SK-N-SH (cell line): ENCODE results near the gene NUP62CL. TPM values are rescaled to one million over a fixed set of nuclear protein-coding genes. Genes with fewer than 3 reads are reported as not detected.
"Not testable (repeated sequence)": the region's sequence is repeated elsewhere in the genome, so short reads cannot be mapped to it uniquely, and the experiment has no call there.

Experiments used
- CTCF ChIA-PET: fragments of 300-600, 350-600 bp; formaldehyde crosslinking; extraction: SDS; loops from one replicate; lab custom pipeline; 2021; lab: Yijun Ruan, JAX
- POLR2A ChIA-PET: fragments of 350-600 bp; sonication (Branson Sonifier 250); formaldehyde crosslinking; extraction: SDS; loops from one replicate; lab custom pipeline; 2020; ENCODE audit warnings: antibody characterized with exemption, inconsistent platforms; lab: Yijun Ruan, JAX
- DNase-seq: peaks from one replicate; pipeline ENCODE4 v3.0.0; 2012
- H2AFZ ChIP-seq: fragments of 200-600 bp; sonication (generic); 2 replicates; pipeline ENCODE4 v1.8.1; 2016; ENCODE audit warnings: antibody characterized with exemption, mild to moderate bottlenecking, low read depth
- H3F3A ChIP-seq: fragments of 200-600 bp; sonication (generic); replicated peaks from 2 replicates; pipeline ENCODE3; 2016; ENCODE audit warnings: antibody characterized with exemption, mild to moderate bottlenecking; ENCODE audit not compliant: insufficient read depth
- H3K27ac ChIP-seq, 2 experiments: fragments of 200-500 bp in 1 of 2; fragments of 200-600 bp in 1 of 2; sonication (Bioruptor generic) in 1 of 2; sonication (generic), shearing (Covaris generic) in 1 of 2; 2 replicates each; pipeline versions ENCODE4 v1.5.1 to v1.6.1; 2014 to 2016; ENCODE audit warnings: low read depth in 2 of 2, inconsistent platforms in 1 of 2, low read length in 1 of 2, mild to moderate bottlenecking in 1 of 2, mixed read lengths in 1 of 2
- H3K27me3 ChIP-seq: fragments of 200-600 bp; sonication (generic), shearing (Covaris generic); 2 replicates; pipeline ENCODE4 v1.6.1; 2016; ENCODE audit warnings: mixed run types; ENCODE audit not compliant: insufficient read depth
- H3K36me3 ChIP-seq, 2 experiments: fragments of 200-500 bp in 1 of 2; fragments of 200-600 bp in 1 of 2; sonication (Bioruptor generic) in 1 of 2; sonication (generic) in 1 of 2; replicated peaks in 1 of 2; 2 replicates each; pipeline versions ENCODE3 to v1.5.1; 2014 to 2016; ENCODE audit warnings: low read length in 1 of 2, mild to moderate bottlenecking in 1 of 2; ENCODE audit not compliant: insufficient read depth in 2 of 2, control insufficient read depth in 1 of 2
- H3K4me1 ChIP-seq, 2 experiments: fragments of 200-500 bp in 1 of 2; fragments of 200-600 bp in 1 of 2; sonication (Bioruptor generic) in 1 of 2; sonication (generic), shearing (Covaris generic) in 1 of 2; 2 replicates each; pipeline versions ENCODE4 v1.5.1 to v1.6.1; 2014 to 2016; ENCODE audit warnings: low read depth in 1 of 2, low read length in 1 of 2, mixed run types in 1 of 2; ENCODE audit not compliant: insufficient read depth in 2 of 2, control insufficient read depth in 1 of 2
- H3K4me2 ChIP-seq: fragments of 200-600 bp; sonication (generic), shearing (Covaris generic); 2 replicates; pipeline ENCODE4 v1.6.1; 2017; ENCODE audit warnings: mixed run types
- H3K4me3 ChIP-seq, 2 experiments: fragments of 200-500 bp in 1 of 2; fragments of 200-600 bp in 1 of 2; sonication (Bioruptor generic) in 1 of 2; sonication (generic), shearing (Covaris generic) in 1 of 2; 2 replicates each; pipeline versions ENCODE4 v1.5.1 to v1.8.1; 2014 to 2016; ENCODE audit warnings: low read depth in 2 of 2, inconsistent platforms in 1 of 2, low read length in 1 of 2, mild to moderate bottlenecking in 1 of 2, mixed read lengths in 1 of 2, moderate library complexity in 1 of 2
- H3K79me2 ChIP-seq: fragments of 200-600 bp; sonication (generic); 2 replicates; pipeline ENCODE4 v1.8.1; 2017; ENCODE audit warnings: mild to moderate bottlenecking; ENCODE audit not compliant: insufficient read depth
- H3K9ac ChIP-seq: fragments of 200-600 bp; sonication (generic); 2 replicates; pipeline ENCODE4 v1.6.1; 2017; ENCODE audit warnings: mixed run types
- H3K9me2 ChIP-seq: fragments of 200-600 bp; sonication (generic); 2 replicates; pipeline ENCODE4 v1.6.1; 2017; ENCODE audit warnings: mixed run types
- H3K9me3 ChIP-seq: fragments of 200-600 bp; sonication (generic); 2 replicates; pipeline ENCODE4 v1.6.1; 2017; ENCODE audit warnings: mixed run types, mild to moderate bottlenecking, moderate library complexity
- H4K20me1 ChIP-seq: fragments of 200-600 bp; sonication (generic); 2 replicates; pipeline ENCODE4 v1.6.1; 2017; ENCODE audit warnings: mild to moderate bottlenecking, mixed run types; ENCODE audit not compliant: insufficient read depth
- CHD2 ChIP-seq: fragments of 150-350 bp; IDR thresholded peaks from 2 replicates; pipeline ENCODE4 v1.6.1; 2018; ENCODE audit warnings: low read length; ENCODE audit not compliant: partially characterized antibody
- CTCF ChIP-seq: fragments of 200-600 bp; sonication (generic); IDR thresholded peaks from 2 replicates; pipeline ENCODE4 v1.6.1; 2017; ENCODE audit warnings: antibody characterized with exemption, mild to moderate bottlenecking, moderate library complexity
- ELF1 ChIP-seq: IDR thresholded peaks from 2 replicates; pipeline ENCODE4 v1.4.0; 2012
- EZH2phosphoT487 ChIP-seq: fragments of 200-600 bp; sonication (generic); IDR thresholded peaks from 2 replicates; pipeline ENCODE4 v1.6.1; 2017; ENCODE audit warnings: low read depth, mixed run types, mild to moderate bottlenecking, antibody characterized with exemption, moderate library complexity, borderline replicate concordance
- FOXJ3 ChIP-seq: sonication (generic); formaldehyde crosslinking; IDR thresholded peaks from 2 replicates; pipeline ENCODE4 v1.5.1; 2020; ENCODE audit warnings: mild to moderate bottlenecking, missing genetic modification reagents
- FOXM1 ChIP-seq: IDR thresholded peaks from 2 replicates; pipeline ENCODE4 v1.4.0; 2012; ENCODE audit warnings: low read depth, mild to moderate bottlenecking
- GABPA ChIP-seq: IDR thresholded peaks from 2 replicates; pipeline ENCODE4 v1.4.0; 2012; ENCODE audit warnings: low read depth, mild to moderate bottlenecking
- GATA2 ChIP-seq: sonication (generic); formaldehyde crosslinking; IDR thresholded peaks from 2 replicates; pipeline ENCODE4 v1.5.0; 2020; ENCODE audit warnings: mild to moderate bottlenecking, missing genetic modification reagents
- IRF3 ChIP-seq: fragments of 150-350 bp; IDR thresholded peaks from 2 replicates; pipeline ENCODE4 v1.6.1; 2016; ENCODE audit warnings: mild to moderate bottlenecking, low read depth, low read length
- MAX ChIP-seq: IDR thresholded peaks from 2 replicates; pipeline ENCODE4 v1.4.0; 2012; ENCODE audit warnings: low read depth
- NFIC ChIP-seq: IDR thresholded peaks from 2 replicates; pipeline ENCODE4 v1.4.0; 2012; ENCODE audit warnings: borderline replicate concordance
- NRF1 ChIP-seq: IDR thresholded peaks from 2 replicates; pipeline ENCODE4 v1.6.1; 2012; ENCODE audit warnings: low read depth, mild to moderate bottlenecking, low read length
- RCOR1 ChIP-seq: fragments of 150-350 bp; IDR thresholded peaks from 2 replicates; pipeline ENCODE4 v1.6.1; 2017; ENCODE audit warnings: antibody characterized with exemption, low read length
- REST ChIP-seq: IDR thresholded peaks from 2 replicates; pipeline ENCODE4 v1.6.1; 2012; ENCODE audit warnings: mild to moderate bottlenecking, low read depth, low read length, moderate library complexity
- TAF1 ChIP-seq: IDR thresholded peaks from 2 replicates; pipeline ENCODE4 v1.6.1; 2012; ENCODE audit warnings: low read depth, mild to moderate bottlenecking, low read length, moderate library complexity, borderline replicate concordance
- TCF12 ChIP-seq: IDR thresholded peaks from 2 replicates; pipeline ENCODE4 v1.4.0; 2012
- TEAD4 ChIP-seq: IDR thresholded peaks from 2 replicates; pipeline ENCODE4 v1.4.0; 2012; ENCODE audit warnings: mild to moderate bottlenecking, borderline replicate concordance; ENCODE audit not compliant: insufficient read depth
- USF2 ChIP-seq: fragments of 150-350 bp; IDR thresholded peaks from 2 replicates; pipeline ENCODE4 v1.6.1; 2017; ENCODE audit warnings: antibody characterized with exemption, low read length, low read depth, borderline replicate concordance
- ZBTB33 ChIP-seq: IDR thresholded peaks from 2 replicates; pipeline ENCODE4 v1.4.0; 2012; ENCODE audit warnings: low read depth, borderline replicate concordance
- WGBS: methylation state at CpG from one replicate; pipeline ENCODE4 v1.1.6; 2017; ENCODE audit warnings: low lambda C conversion rate; 5-methylcytosine and 5-hydroxymethylcytosine counted together
- polyA plus RNA-seq, 3 experiments: library from polyadenylated mRNA; depleted of rRNA; stranded (reverse); fragments of >200 nt; gene quantifications; 2 replicates each; pipeline ENCODE4 v1.2.3, GENCODE V29; 2012

NUP62CL gene
- polyA plus RNA-seq, 1 of the 3 experiments (the other 2 are of a cell fraction) = 3.3 TPM

- TF ChIP-seq CTCF (no peak), MAX (no peak), USF2 (no peak), REST (no peak), TEAD4 (no peak), GABPA (no peak), ELF1 (no peak), NFIC (no peak), IRF3 (no peak), RCOR1 (no peak), ZBTB33 (no peak), FOXJ3 (CRISPR knock-in tag) (no peak), GATA2 (no peak), TCF12 (no peak), NRF1 (no peak), CHD2 (no peak), TAF1 (no peak), FOXM1 (no peak), EZH2phosphoT487 (no peak)
- 45% methylated on average over 3 of the region's 3 CpGs for WGBS
- POLR2A ChIA-PET = no interaction called here
- Histone ChIP-seq H3K9me3 (no peaks in the 10 kb centered on the region), H4K20me1 (no peaks in the 10 kb centered on the region), H3K9me2 (no peaks in the 10 kb centered on the region), H3K9ac (no peak overlapping the region), H3F3A (no peaks in the 10 kb centered on the region), H3K4me3 (no peak overlapping the region), H2AFZ (no peak overlapping the region), H3K36me3 (no peaks in the 10 kb centered on the region), H3K27ac (no peak overlapping the region), H3K4me2 (no peak overlapping the region), H3K4me1 (no peaks in the 10 kb centered on the region), H3K27me3 (no peaks in the 10 kb centered on the region; the same call in 1 of the 2 replicates), H3K79me2 (no peaks in the 10 kb centered on the region)
- no peak for DNase-seq
- CTCF ChIA-PET = no interaction called here
Observed at GRCh38 chrX:107199491-107199890, 6.7 kb downstream of the NUP62CL start.

GRCh38 chrX:107198074-107198473 lies 8.2 kb downstream of the NUP62CL start:
- H3K4me2 ChIP-seq, H3F3A ChIP-seq, H3K79me2 ChIP-seq, H3K36me3 ChIP-seq, H3K9me2 ChIP-seq, H3K4me1 ChIP-seq, H3K4me3 ChIP-seq, H4K20me1 ChIP-seq, H3K27me3 ChIP-seq, H3K9ac ChIP-seq, H2AFZ ChIP-seq, H3K9me3 ChIP-seq, CTCF ChIA-PET, DNase-seq, H3K27ac ChIP-seq, POLR2A ChIA-PET: not testable (repeated sequence)
- WGBS = 48% methylated on average over 6 of the region's 6 CpGs
